B cell (primary cell): ENCODE results near the gene ESRRA. TPM values are rescaled to one million over a fixed set of nuclear protein-coding genes. Genes with fewer than 3 reads are reported as not detected.

Experiments used
- ATAC-seq: fragments of 200-7000 bp; cut with Tn5 transposase; one replicate; pipeline ENCODE4 v1.10.0; 2021; ENCODE audit warnings: low read depth, mild to moderate bottlenecking, moderate number of reproducible peaks, moderate library complexity
- CTCF ChIA-PET: fragments of 350-600 bp; sonication (Branson Sonifier 250); formaldehyde crosslinking; loops from one replicate; lab custom pipeline; 2021; ENCODE audit warnings: antibody characterized with exemption, inconsistent platforms; lab: Charles Lee
- POLR2A ChIA-PET: fragments of 350-600 bp; sonication (Branson Sonifier 250); formaldehyde crosslinking; loops from one replicate; lab custom pipeline; 2021; ENCODE audit warnings: antibody characterized with exemption; lab: Charles Lee
- DNase-seq: peaks from one replicate; pipeline ENCODE4 v3.0.0; 2013
- H2AFZ ChIP-seq: 2 replicates; pipeline ENCODE4 v1.6.1; 2012; ENCODE audit warnings: mild to moderate bottlenecking, low read depth, low read length; ENCODE audit not compliant: insufficient read depth, poor library complexity, severe bottlenecking
- H3K27ac ChIP-seq, 2 donors: 1 replicate in 1 of 2; 2 replicates in 1 of 2; pipeline ENCODE4 v1.5.1; 2012 to 2013; ENCODE audit warnings: low read length in 2 of 2, mild to moderate bottlenecking in 2 of 2, moderate library complexity in 1 of 2
- H3K27me3 ChIP-seq, 4 experiments: fragments of 200-600 bp in 1 of 4; sonication (generic) in 1 of 4; replicated peaks in 1 of 4; 1 replicate in 2 of 4; 2 replicates in 2 of 4; pipeline versions ENCODE4 v1.6.1 to v1.7.0; 2013 to 2016; ENCODE audit warnings: low read length in 3 of 4, mild to moderate bottlenecking in 2 of 4, mixed read lengths in 1 of 4, moderate library complexity in 1 of 4; ENCODE audit not compliant: insufficient read depth in 4 of 4, control insufficient read depth in 3 of 4; ENCODE audit errors: control extremely low read depth in 1 of 4
- H3K36me3 ChIP-seq, 2 experiments: replicated peaks in 1 of 2; 1 replicate in 1 of 2; 2 replicates in 1 of 2; pipeline versions ENCODE4 v1.6.1 to v1.7.1; 2013; ENCODE audit warnings: low read length in 1 of 2; ENCODE audit not compliant: insufficient read depth in 2 of 2, control insufficient read depth in 1 of 2; ENCODE audit errors: control extremely low read depth in 1 of 2, extremely low read depth in 1 of 2
- H3K4me1 ChIP-seq, 2 donors: fragments of 200-600 bp in 1 of 2; sonication (generic) in 1 of 2; 1 replicate in 1 of 2; 2 replicates in 1 of 2; pipeline versions ENCODE4 v1.5.1 to v1.6.1; 2013 to 2017; ENCODE audit warnings: low read length in 2 of 2; ENCODE audit not compliant: control insufficient read depth in 2 of 2, insufficient read depth in 2 of 2
- H3K4me2 ChIP-seq: replicated peaks from 2 replicates; pipeline ENCODE3; 2012; ENCODE audit warnings: mild to moderate bottlenecking, low read depth, low read length; ENCODE audit not compliant: poor library complexity, severe bottlenecking
- H3K4me3 ChIP-seq, 5 experiments: fragments of 200-600 bp in 1 of 5; sonication (generic) in 1 of 5; 1 replicate in 3 of 5; 2 replicates in 2 of 5; pipeline versions ENCODE4 v1.5.1 to v1.7.0; 2011 to 2016; ENCODE audit warnings: low read length in 4 of 5, mild to moderate bottlenecking in 4 of 5, low read depth in 2 of 5, control low read depth in 1 of 5, moderate library complexity in 1 of 5; ENCODE audit not compliant: insufficient read depth in 1 of 5; ENCODE audit errors: control extremely low read depth in 1 of 5, extremely low read depth in 1 of 5
- H3K79me2 ChIP-seq: fragments of 200-600 bp; sonication (generic); one replicate; pipeline ENCODE4 v1.6.0; 2016; ENCODE audit warnings: low read length; ENCODE audit not compliant: control insufficient read depth, insufficient read depth
- H3K9ac ChIP-seq: fragments of 200-600 bp; sonication (generic); 2 replicates; pipeline ENCODE4 v1.6.1; 2017; ENCODE audit warnings: mild to moderate bottlenecking, low read length, moderate library complexity
- H3K9me3 ChIP-seq, 3 donors: one replicate each; pipeline versions ENCODE4 v1.6.1 to v1.7.1; 2013; ENCODE audit warnings: low read length in 2 of 3; ENCODE audit not compliant: control insufficient read depth in 2 of 3, insufficient read depth in 1 of 3; ENCODE audit errors: control extremely low read depth in 1 of 3
- H4K20me1 ChIP-seq: 2 replicates; pipeline ENCODE4 v1.6.0; 2012; ENCODE audit warnings: mild to moderate bottlenecking, low read length; ENCODE audit not compliant: insufficient read depth, control insufficient read depth, poor library complexity, severe bottlenecking
- H3K27ac Mint-ChIP-seq: one replicate; pipeline ENCODE4 v1.8.0; 2021; ENCODE audit warnings: mixed read lengths
- H3K27me3 Mint-ChIP-seq: one replicate; pipeline ENCODE4 v1.8.0; 2021; ENCODE audit warnings: mixed read lengths
- H3K4me1 Mint-ChIP-seq: one replicate; pipeline ENCODE4 v1.8.0; 2021; ENCODE audit warnings: mixed read lengths
- H3K4me3 Mint-ChIP-seq: one replicate; pipeline ENCODE4 v1.8.0; 2021; ENCODE audit warnings: mixed read lengths
- H3K9me3 Mint-ChIP-seq: one replicate; pipeline ENCODE4 v1.8.0; 2022; ENCODE audit warnings: mixed read lengths; ENCODE audit not compliant: insufficient read depth
- CTCF ChIP-seq: fragments of 200-600 bp; IDR thresholded peaks from one replicate; pipeline ENCODE4 v1.8.0; 2022; ENCODE audit warnings: antibody characterized with exemption, mild to moderate bottlenecking
- EZH2 ChIP-seq: IDR thresholded peaks from 2 replicates; pipeline ENCODE4 v1.6.1; 2012; ENCODE audit warnings: borderline replicate concordance, low read depth, mild to moderate bottlenecking, moderate library complexity, low read length; ENCODE audit not compliant: insufficient read depth, poor library complexity, severe bottlenecking
- WGBS: methylation state at CpG from one replicate; pipeline ENCODE4 v1.1.5; 2013; ENCODE audit warnings: missing lambda C conversion rate; ENCODE audit not compliant: insufficient coverage; 5-methylcytosine and 5-hydroxymethylcytosine counted together
- intact Hi-C: fragments of 100-400 bp; cut with micrococcal nuclease; formaldehyde crosslinking; loops from one replicate; pipeline ENCODE4 v1.10.0; 2022
- polyA plus RNA-seq: library from polyadenylated mRNA; depleted of rRNA; stranded (reverse); fragments of >200 nt; gene quantifications from 2 replicates; pipeline ENCODE4 v1.2.3, GENCODE V29; 2012
- total RNA-seq, 2 donors: library from RNA; stranded (reverse); fragments of 120-200 nt in 1 of 2; gene quantifications; 1 replicate in 1 of 2; 2 replicates in 1 of 2; pipeline versions ENCODE4 v1.2.3 to v1.2.4, GENCODE V29; 2013 to 2022

Gene ESRRA
- total and polyA plus RNA-seq, 2 donors (not counting 1 experiment from before 2014, with no cell fraction given) = 16.3 to 39.6 TPM

- intact Hi-C loops = no loop called here
- TF ChIP-seq EZH2 (no peak), CTCF (no peak)
- H3K27ac Mint-ChIP-seq = no peak overlapping the region
- H3K27me3 ChIP-seq = no peaks in the 10 kb centered on the region
- H3K4me1 Mint-ChIP-seq = peaks cover 40% of the 10 kb centered on the region
- no peak overlapping the region for H3K4me3 Mint-ChIP-seq
- H3K4me2 ChIP-seq = no peak overlapping the region
- H3K36me3 ChIP-seq = peaks cover 4 to 33% of the 10 kb centered on the region in 2 experiments
- peaks cover 25% of the 10 kb centered on the region for H3K79me2 ChIP-seq
- H3K4me3 ChIP-seq = no peak overlapping the region
- ChIA-PET CTCF (interaction anchor here (2.0 to 5.5 kb wide), 3 partner anchors 10 to 27 kb away, joined by 11 to 63 read pairs (median 45); partner anchors contain the start of genes PRDX5 and TRMT112), POLR2A (no interaction called here)
- no peak overlapping the region for H3K9ac ChIP-seq
- H3K9me3 Mint-ChIP-seq = no peaks in the 10 kb centered on the region
- no peak for DNase-seq
- no peaks in the 10 kb centered on the region for H3K9me3 ChIP-seq
- H3K27ac ChIP-seq = no peak overlapping the region
- ATAC-seq = no peak
- H3K27me3 Mint-ChIP-seq = no peaks in the 10 kb centered on the region
- 94% methylated on average over 18 of the region's 18 CpGs for WGBS
- H3K4me1 ChIP-seq = peaks cover 28 to 32% of the 10 kb centered on the region in 2 donors
- no peak overlapping the region for H2AFZ ChIP-seq
- H4K20me1 ChIP-seq = peaks cover 51% of the 10 kb centered on the region
These were observed 38.6 kb downstream of the ESRRA start for GRCh38 chr11:64343767-64344559.

GRCh38 chr11:64344787-64345186 lies 39.5 kb downstream of the ESRRA start:
- H3K9ac ChIP-seq = no peak overlapping the region
- H3K36me3 ChIP-seq = peaks cover 6 to 37% of the 10 kb centered on the region in 2 experiments
- H3K27me3 ChIP-seq = no peaks in the 10 kb centered on the region
- WGBS = 96% methylated on average over 28 of the region's 28 CpGs
- Mint-ChIP-seq H3K27ac (no peak overlapping the region), H3K9me3 (no peaks in the 10 kb centered on the region), H3K4me1 (peaks cover 31% of the 10 kb centered on the region), H3K4me3 (no peak overlapping the region), H3K27me3 (no peaks in the 10 kb centered on the region)
- TF ChIP-seq CTCF (no peak), EZH2 (no peak)
- H3K4me3 ChIP-seq = no peak overlapping the region
- no peaks in the 10 kb centered on the region for H3K9me3 ChIP-seq
- H4K20me1 ChIP-seq = peaks cover 51% of the 10 kb centered on the region
- peaks cover 20 to 23% of the 10 kb centered on the region in 2 donors for H3K4me1 ChIP-seq
- ATAC-seq = no peak
- no peak overlapping the region for H3K27ac ChIP-seq
- intact Hi-C loops = no loop called here
- peaks cover 18% of the 10 kb centered on the region for H3K79me2 ChIP-seq
- ChIA-PET CTCF (interaction anchor here (0.6 to 5.5 kb wide), 5 partner anchors 9 to 438 kb away, joined by 3 to 63 read pairs (median 11); partner anchors contain the start of genes PRDX5 and TRMT112), POLR2A (no interaction called here)
- DNase-seq = no peak
- H3K4me2 ChIP-seq = no peak overlapping the region
- no peak overlapping the region for H2AFZ ChIP-seq
